GM23338 (cell line): ENCODE measurements around the gene FNDC1. TPM values are rescaled to one million over a fixed set of nuclear protein-coding genes. Genes with fewer than 3 reads are reported as not detected.

ENCODE experiments used
- ATAC-seq: fragments of 200-7000 bp; cut with Tn5 transposase; 3 replicates; pipeline ENCODE4 v1.9.1; 2020
- DNase-seq: peaks from one replicate; pipeline ENCODE4 v3.0.0-alpha.2; 2015; ENCODE audit warnings: low spot score
- H2AFZ ChIP-seq: fragments of 200-600 bp; sonication (generic); 2 replicates; pipeline ENCODE4 v1.8.0; 2016; ENCODE audit warnings: antibody characterized with exemption, mild to moderate bottlenecking, moderate library complexity
- H3F3A ChIP-seq: fragments of 200-600 bp; sonication (generic); replicated peaks from 2 replicates; pipeline ENCODE4 v1.8.0; 2017; ENCODE audit warnings: antibody characterized with exemption, mixed run types, low read depth
- H3K27ac ChIP-seq: fragments of 200-600 bp; sonication (generic); 2 replicates; pipeline ENCODE4 v1.6.1; 2016; ENCODE audit warnings: low read depth
- H3K27me3 ChIP-seq: fragments of 200-600 bp; sonication (generic); 2 replicates; pipeline ENCODE4 v1.8.0; 2016; ENCODE audit warnings: mild to moderate bottlenecking, mixed run types, moderate library complexity; ENCODE audit not compliant: insufficient read depth
- H3K36me3 ChIP-seq: fragments of 200-600 bp; sonication (generic); 2 replicates; pipeline ENCODE4 v1.8.0; 2016; ENCODE audit warnings: mild to moderate bottlenecking; ENCODE audit not compliant: insufficient read depth
- H3K4me1 ChIP-seq: fragments of 200-600 bp; sonication (generic); 2 replicates; pipeline ENCODE4 v1.8.0; 2016; ENCODE audit warnings: mild to moderate bottlenecking, moderate library complexity; ENCODE audit not compliant: insufficient read depth
- H3K4me2 ChIP-seq: fragments of 200-600 bp; sonication (generic); 2 replicates; pipeline ENCODE4 v1.7.1; 2017; ENCODE audit warnings: mixed run types
- H3K4me3 ChIP-seq: fragments of 200-600 bp; sonication (generic); 2 replicates; pipeline ENCODE4 v1.6.1; 2016; ENCODE audit warnings: mixed run types
- H3K79me2 ChIP-seq: fragments of 200-600 bp; sonication (generic); replicated peaks from 2 replicates; pipeline ENCODE4 v1.8.0; 2017; ENCODE audit warnings: mild to moderate bottlenecking; ENCODE audit not compliant: insufficient read depth
- H3K9me2 ChIP-seq: fragments of 200-600 bp; sonication (generic); 2 replicates; pipeline ENCODE4 v1.8.0; 2017; ENCODE audit not compliant: insufficient read depth
- H4K20me1 ChIP-seq: fragments of 200-600 bp; sonication (generic); replicated peaks from 2 replicates; pipeline ENCODE4 v1.8.0; 2017; ENCODE audit warnings: mild to moderate bottlenecking; ENCODE audit not compliant: insufficient read depth
- H3K27ac Mint-ChIP-seq: 2 replicates; pipeline ENCODE4 v1.8.0; 2020; ENCODE audit warnings: inconsistent platforms, mild to moderate bottlenecking, moderate library complexity, mixed read lengths
- H3K27me3 Mint-ChIP-seq: 3 replicates; pipeline ENCODE4 v1.8.0; 2022; ENCODE audit warnings: low read depth, mild to moderate bottlenecking, moderate library complexity, mixed read lengths, inconsistent platforms; ENCODE audit not compliant: insufficient read depth, poor library complexity
- H3K36me3 Mint-ChIP-seq: 3 replicates; pipeline ENCODE4 v1.8.0; 2021; ENCODE audit warnings: low read depth, mild to moderate bottlenecking, inconsistent platforms, moderate library complexity, mixed read lengths
- H3K4me1 Mint-ChIP-seq: 3 replicates; pipeline ENCODE4 v1.8.0; 2020; ENCODE audit warnings: mild to moderate bottlenecking, inconsistent platforms, mixed read lengths
- H3K4me3 Mint-ChIP-seq: 3 replicates; pipeline ENCODE4 v1.8.0; 2021; ENCODE audit warnings: moderate library complexity, mild to moderate bottlenecking, inconsistent platforms, mixed read lengths
- H3K9me3 Mint-ChIP-seq: 3 replicates; pipeline ENCODE4 v1.8.0; 2020; ENCODE audit warnings: moderate library complexity, mild to moderate bottlenecking, inconsistent platforms, mixed read lengths
- CREB1 ChIP-seq: fragments of 250-450 bp; sonication (Bioruptor Pico); IDR thresholded peaks from 2 replicates; pipeline ENCODE4 v1.5.0; 2020; ENCODE audit warnings: low read depth, mild to moderate bottlenecking, moderate library complexity
- EZH2 ChIP-seq: fragments of 200-600 bp; sonication (generic); IDR thresholded peaks from one replicate; pipeline ENCODE4 v1.8.0; 2017; ENCODE audit warnings: antibody characterized with exemption, mild to moderate bottlenecking, low read depth; ENCODE audit not compliant: unreplicated experiment
- EZH2phosphoT487 ChIP-seq: fragments of 200-600 bp; sonication (generic); IDR thresholded peaks from one replicate; pipeline ENCODE4 v1.8.1; 2018; ENCODE audit warnings: antibody characterized with exemption; ENCODE audit not compliant: unreplicated experiment
- JUNB ChIP-seq: IDR thresholded peaks from one replicate; pipeline ENCODE4 v1.6.1; 2016; ENCODE audit warnings: antibody characterized with exemption; ENCODE audit not compliant: unreplicated experiment
- NANOG ChIP-seq: IDR thresholded peaks from 2 replicates; pipeline ENCODE4 v1.6.1; 2016; ENCODE audit warnings: antibody characterized with exemption, borderline replicate concordance
- POLR2AphosphoS5 ChIP-seq: IDR thresholded peaks from 2 replicates; pipeline ENCODE4 v1.6.1; 2016; ENCODE audit warnings: antibody characterized with exemption, low read depth
- REST ChIP-seq: IDR thresholded peaks from one replicate; pipeline ENCODE4 v1.6.1; 2018; ENCODE audit warnings: antibody characterized with exemption; ENCODE audit not compliant: unreplicated experiment
- STAT1 ChIP-seq: IDR thresholded peaks from one replicate; pipeline ENCODE4 v1.6.1; 2016; ENCODE audit warnings: antibody characterized with exemption; ENCODE audit not compliant: unreplicated experiment
- ZNF114 ChIP-seq: fragments of 250-450 bp; sonication (Bioruptor Pico); IDR thresholded peaks from 2 replicates; pipeline ENCODE4 v1.5.0; 2020; ENCODE audit warnings: mild to moderate bottlenecking, moderate library complexity
- ZNF331 ChIP-seq: fragments of 250-450 bp; sonication (Bioruptor Pico); IDR thresholded peaks from 2 replicates; pipeline ENCODE4 v1.5.0; 2020; ENCODE audit warnings: low read depth, mild to moderate bottlenecking, moderate library complexity
- ZNF462 ChIP-seq: fragments of 250-450 bp; sonication (Bioruptor Pico); IDR thresholded peaks from 2 replicates; pipeline ENCODE4 v1.5.0; 2020; ENCODE audit warnings: mild to moderate bottlenecking, moderate library complexity
- polyA plus RNA-seq: library from polyadenylated mRNA; unstranded; fragments of >200 nt; fragmentation: Nextera tagmentation; extraction: Ambion mirVana; gene quantifications from 2 replicates; pipeline ENCODE4 v1.2.1, GENCODE V29; 2016
- total RNA-seq: library from RNA; depleted of rRNA; stranded (reverse); fragments of >200 nt; shearing (Covaris generic); gene quantifications from 2 replicates; pipeline ENCODE4 v1.2.3, GENCODE V29; 2014
- TF ChIP-seq, protein P1 (sequence below), 2 experiments: fragments of 200-600 bp in 1 of 2; sonication (generic) in 1 of 2; conservative IDR thresholded peaks; 2 replicates each; pipeline versions ENCODE4 v1.5.1 to v1.6.1; 2016 to 2017; ENCODE audit warnings: antibody characterized with exemption in 2 of 2, low read depth in 2 of 2, mild to moderate bottlenecking in 2 of 2, moderate library complexity in 1 of 2
- TF ChIP-seq, protein P2 (sequence below): IDR thresholded peaks from 2 replicates; pipeline ENCODE4 v1.6.1; 2016; ENCODE audit warnings: antibody characterized with exemption

Gene FNDC1
- total and polyA plus RNA-seq, 2 experiments from 2014 or later = 0.38 to 0.57 TPM

DNA sequence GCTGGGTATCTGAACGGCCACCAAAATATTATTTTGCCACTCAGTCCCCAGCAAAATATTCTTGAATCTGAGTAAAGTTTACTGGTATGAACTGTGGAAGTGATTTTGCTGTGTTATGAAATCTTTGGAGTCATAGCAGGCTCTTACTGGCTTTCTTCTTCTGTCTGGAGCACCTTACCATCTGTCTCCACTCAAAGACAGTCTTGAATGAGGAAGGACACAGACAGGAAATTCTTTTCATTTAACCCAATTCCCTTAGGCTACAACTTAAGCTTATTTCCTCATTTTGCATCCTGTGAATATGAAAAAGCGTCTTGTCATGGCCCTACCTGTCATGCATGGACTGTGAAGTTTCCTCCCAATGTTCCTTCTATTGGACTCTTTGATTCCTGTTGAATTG lies 24.7 kb downstream of the FNDC1 start:
- Mint-ChIP-seq H3K9me3 (no peaks in the 10 kb centered on the region; the same call in 2 of the 3 replicates), H3K4me1 (no peaks in the 10 kb centered on the region), H3K4me3 (no peak overlapping the region), H3K36me3 (no peaks in the 10 kb centered on the region), H3K27me3 (no peaks in the 10 kb centered on the region), H3K27ac (no peak overlapping the region)
- no peak overlapping the region for H3K4me2 ChIP-seq
- no peak overlapping the region for H3K4me3 ChIP-seq
- TF ChIP-seq ZNF114 (CRISPR knock-in tag) (no peak), ZNF331 (CRISPR knock-in tag) (no peak), ZNF462 (CRISPR knock-in tag) (no peak), REST (no peak), JUNB (no peak), POLR2AphosphoS5 (no peak), EZH2 (no peak), NANOG (no peak), EZH2phosphoT487 (no peak), STAT1 (no peak), CREB1 (CRISPR knock-in tag) (no peak)
- TF ChIP-seq, protein P1, sequence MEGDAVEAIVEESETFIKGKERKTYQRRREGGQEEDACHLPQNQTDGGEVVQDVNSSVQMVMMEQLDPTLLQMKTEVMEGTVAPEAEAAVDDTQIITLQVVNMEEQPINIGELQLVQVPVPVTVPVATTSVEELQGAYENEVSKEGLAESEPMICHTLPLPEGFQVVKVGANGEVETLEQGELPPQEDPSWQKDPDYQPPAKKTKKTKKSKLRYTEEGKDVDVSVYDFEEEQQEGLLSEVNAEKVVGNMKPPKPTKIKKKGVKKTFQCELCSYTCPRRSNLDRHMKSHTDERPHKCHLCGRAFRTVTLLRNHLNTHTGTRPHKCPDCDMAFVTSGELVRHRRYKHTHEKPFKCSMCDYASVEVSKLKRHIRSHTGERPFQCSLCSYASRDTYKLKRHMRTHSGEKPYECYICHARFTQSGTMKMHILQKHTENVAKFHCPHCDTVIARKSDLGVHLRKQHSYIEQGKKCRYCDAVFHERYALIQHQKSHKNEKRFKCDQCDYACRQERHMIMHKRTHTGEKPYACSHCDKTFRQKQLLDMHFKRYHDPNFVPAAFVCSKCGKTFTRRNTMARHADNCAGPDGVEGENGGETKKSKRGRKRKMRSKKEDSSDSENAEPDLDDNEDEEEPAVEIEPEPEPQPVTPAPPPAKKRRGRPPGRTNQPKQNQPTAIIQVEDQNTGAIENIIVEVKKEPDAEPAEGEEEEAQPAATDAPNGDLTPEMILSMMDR (conservative IDR thresholded peaks at IDR 0.05; ENCODE audit: low read depth in 2 of 2) = no peak
- TF ChIP-seq, protein P2, sequence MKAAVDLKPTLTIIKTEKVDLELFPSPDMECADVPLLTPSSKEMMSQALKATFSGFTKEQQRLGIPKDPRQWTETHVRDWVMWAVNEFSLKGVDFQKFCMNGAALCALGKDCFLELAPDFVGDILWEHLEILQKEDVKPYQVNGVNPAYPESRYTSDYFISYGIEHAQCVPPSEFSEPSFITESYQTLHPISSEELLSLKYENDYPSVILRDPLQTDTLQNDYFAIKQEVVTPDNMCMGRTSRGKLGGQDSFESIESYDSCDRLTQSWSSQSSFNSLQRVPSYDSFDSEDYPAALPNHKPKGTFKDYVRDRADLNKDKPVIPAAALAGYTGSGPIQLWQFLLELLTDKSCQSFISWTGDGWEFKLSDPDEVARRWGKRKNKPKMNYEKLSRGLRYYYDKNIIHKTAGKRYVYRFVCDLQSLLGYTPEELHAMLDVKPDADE = no peak
- no peaks in the 10 kb centered on the region; the same call in 1 of the 2 replicates for H4K20me1 ChIP-seq
- H3K36me3 ChIP-seq = no peaks in the 10 kb centered on the region
- DNase-seq (no peak), ATAC-seq (no peak)
- no peaks in the 10 kb centered on the region for H3K4me1 ChIP-seq
- no peaks in the 10 kb centered on the region for H3F3A ChIP-seq
- no peaks in the 10 kb centered on the region for H3K27me3 ChIP-seq
- H3K9me2 ChIP-seq = peaks cover 23% of the 10 kb centered on the region
- H3K27ac ChIP-seq = no peak overlapping the region
- H3K79me2 ChIP-seq = no peaks in the 10 kb centered on the region
- no peak overlapping the region for H2AFZ ChIP-seq
